Neural progenitor cell (in vitro differentiated cells): ENCODE measurements around the gene KRT80.

Experiments used
- EZH2 ChIP-seq: fragments of 200-600 bp; sonication (generic); IDR thresholded peaks from 2 replicates; pipeline ENCODE4 v1.6.1; 2017; ENCODE audit warnings: antibody characterized with exemption, mild to moderate bottlenecking, moderate library complexity
- TF ChIP-seq, protein P1 (sequence below): fragments of 200-600 bp; sonication (generic); IDR thresholded peaks from 2 replicates; pipeline ENCODE4 v1.5.1; 2017; ENCODE audit warnings: antibody characterized with exemption, mild to moderate bottlenecking

DNA sequence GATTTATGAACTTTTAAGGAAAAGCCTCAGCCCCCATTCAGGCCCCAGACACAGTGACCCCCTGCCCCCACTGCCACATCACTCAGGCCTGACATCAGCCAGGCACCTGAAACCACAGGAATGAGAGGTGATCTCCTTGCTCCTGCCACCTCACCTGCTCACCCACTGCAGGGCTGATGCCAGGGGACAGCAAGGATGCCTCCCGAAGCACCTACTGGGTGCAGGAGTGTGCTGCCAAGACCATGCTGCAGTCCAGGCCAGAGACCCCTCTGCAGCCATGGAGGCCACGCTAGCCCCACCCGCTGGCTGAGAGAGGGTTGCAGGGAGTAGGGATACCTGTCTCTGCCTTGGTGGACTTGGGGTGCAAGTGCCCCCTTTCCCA lies 22.6 kb upstream of the KRT80 start:
- TF ChIP-seq, protein P1, sequence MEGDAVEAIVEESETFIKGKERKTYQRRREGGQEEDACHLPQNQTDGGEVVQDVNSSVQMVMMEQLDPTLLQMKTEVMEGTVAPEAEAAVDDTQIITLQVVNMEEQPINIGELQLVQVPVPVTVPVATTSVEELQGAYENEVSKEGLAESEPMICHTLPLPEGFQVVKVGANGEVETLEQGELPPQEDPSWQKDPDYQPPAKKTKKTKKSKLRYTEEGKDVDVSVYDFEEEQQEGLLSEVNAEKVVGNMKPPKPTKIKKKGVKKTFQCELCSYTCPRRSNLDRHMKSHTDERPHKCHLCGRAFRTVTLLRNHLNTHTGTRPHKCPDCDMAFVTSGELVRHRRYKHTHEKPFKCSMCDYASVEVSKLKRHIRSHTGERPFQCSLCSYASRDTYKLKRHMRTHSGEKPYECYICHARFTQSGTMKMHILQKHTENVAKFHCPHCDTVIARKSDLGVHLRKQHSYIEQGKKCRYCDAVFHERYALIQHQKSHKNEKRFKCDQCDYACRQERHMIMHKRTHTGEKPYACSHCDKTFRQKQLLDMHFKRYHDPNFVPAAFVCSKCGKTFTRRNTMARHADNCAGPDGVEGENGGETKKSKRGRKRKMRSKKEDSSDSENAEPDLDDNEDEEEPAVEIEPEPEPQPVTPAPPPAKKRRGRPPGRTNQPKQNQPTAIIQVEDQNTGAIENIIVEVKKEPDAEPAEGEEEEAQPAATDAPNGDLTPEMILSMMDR, result peak; percentile 15
- no peak for TF ChIP-seq EZH2
